NOMO-1 treated with dmso at 0.1 percent for 144 hours (cell line): ENCODE data around the gene APOL4.
"Not testable (repeated sequence)": the region's sequence is repeated elsewhere in the genome, so short reads cannot be mapped to it uniquely, and the experiment has no call there.

Experiments used
- DNase-seq: peaks from one replicate; lab custom pipeline; 2025; ENCODE audit not compliant: unreplicated experiment; lab: John Stamatoyannopoulos, UW

APOL4 gene

DNA sequence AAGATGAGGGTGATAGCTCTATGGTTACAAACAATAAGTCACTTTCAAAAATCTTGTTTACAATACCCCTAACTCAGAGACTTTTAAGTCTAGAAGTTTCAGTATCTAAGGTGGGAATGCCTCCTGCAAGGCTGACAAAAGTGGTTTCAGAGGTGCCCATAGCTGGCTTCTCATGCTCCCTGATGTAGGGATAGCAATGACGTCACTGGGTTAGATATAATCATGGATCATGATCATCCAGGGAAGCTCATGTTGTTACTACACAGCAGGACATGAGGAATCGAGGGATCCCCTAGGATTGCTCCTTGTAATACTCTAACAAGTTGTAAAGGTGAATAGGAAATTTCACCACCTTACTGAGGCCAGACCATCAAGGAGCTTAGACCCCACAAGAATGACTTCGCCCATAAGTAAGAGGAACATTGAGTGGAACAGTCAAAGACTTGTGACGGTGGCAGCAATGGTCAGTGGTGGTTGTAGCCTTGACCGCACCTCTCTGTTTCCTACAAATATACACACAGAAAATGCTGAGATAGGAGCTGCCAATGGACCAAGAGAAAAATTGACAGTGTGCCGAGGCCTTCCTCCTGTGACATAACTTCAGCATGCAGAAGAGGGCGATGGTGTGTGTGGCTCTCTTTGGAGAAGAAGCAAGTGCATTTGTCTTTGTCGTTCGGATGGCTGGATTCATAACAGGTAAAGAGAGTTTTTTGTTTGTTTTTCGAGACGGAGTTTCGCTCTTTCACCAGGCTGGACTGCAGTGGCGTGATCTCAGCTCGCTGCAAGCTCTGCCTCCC is 15.6 kb downstream of the APOL4 start:
- DNase-seq: no peak

- no peak for DNase-seq
Measured at GRCh38 chr22:36184433-36185025, 17.1 kb downstream of the APOL4 start.

DNA sequence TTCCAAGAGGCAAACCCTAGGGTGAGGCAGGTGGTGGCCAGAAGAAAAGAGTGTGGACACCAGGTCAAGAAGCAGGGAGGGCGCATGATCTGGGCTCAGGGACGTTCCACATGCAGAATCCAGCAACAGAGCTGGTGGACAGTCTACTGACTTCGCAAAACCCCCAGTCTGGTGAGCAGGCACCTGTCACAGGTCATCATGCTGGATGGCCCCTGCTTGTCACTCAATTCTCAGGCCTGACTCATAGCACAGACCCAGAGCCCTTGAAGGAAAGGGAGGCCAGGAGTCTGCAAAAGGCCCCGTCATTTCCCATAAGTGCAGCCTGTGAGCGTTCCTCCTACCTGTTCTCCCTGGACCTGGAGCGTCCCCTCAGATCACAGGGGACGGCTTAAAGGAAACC is 18.2 kb downstream of the APOL4 start:
- no peak for DNase-seq

GRCh38 chr22:36182857-36183256 is 18.8 kb downstream of the APOL4 start:
- no peak for DNase-seq

DNA sequence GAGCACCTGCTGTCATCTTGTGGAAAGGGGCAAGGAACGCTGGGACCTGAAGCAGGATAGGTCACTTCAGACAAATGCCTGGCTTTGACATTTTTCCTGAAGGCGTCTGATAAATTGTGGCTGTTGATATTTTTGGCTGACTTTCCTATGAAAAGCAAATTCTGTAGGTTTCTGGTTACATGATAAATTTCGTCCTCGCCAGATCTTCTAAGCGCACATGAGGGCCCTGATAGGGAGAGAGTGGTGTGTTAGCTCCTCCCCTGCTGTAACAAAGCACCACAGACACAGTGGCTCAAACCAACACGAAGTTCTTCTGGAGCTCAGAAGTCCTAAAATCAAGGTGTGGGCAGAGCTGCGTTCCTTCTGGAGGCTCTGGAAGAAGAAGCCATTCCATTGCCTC is 19.6 kb downstream of the APOL4 start:
- no peak for DNase-seq

DNA sequence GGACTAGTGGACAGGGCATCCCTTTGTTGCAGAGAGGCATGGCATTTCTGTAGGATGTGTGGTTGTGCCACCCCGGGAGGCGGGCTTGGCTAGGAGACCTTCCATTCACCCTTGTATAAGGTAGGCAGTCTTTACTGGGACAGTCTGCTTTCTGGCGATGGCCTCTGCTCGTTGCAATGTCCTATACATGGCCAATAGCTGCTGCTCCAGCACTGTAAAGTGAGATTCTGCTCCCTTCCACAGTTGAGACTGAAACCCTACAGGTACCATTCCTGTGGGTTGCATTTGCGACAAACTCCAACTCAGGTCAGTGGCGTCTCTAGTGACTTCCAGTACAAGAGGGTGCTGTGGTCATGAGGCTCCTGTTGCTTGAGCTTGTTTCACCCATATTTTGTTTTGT is 20.7 kb downstream of the APOL4 start:
- DNase-seq: no peak

DNA sequence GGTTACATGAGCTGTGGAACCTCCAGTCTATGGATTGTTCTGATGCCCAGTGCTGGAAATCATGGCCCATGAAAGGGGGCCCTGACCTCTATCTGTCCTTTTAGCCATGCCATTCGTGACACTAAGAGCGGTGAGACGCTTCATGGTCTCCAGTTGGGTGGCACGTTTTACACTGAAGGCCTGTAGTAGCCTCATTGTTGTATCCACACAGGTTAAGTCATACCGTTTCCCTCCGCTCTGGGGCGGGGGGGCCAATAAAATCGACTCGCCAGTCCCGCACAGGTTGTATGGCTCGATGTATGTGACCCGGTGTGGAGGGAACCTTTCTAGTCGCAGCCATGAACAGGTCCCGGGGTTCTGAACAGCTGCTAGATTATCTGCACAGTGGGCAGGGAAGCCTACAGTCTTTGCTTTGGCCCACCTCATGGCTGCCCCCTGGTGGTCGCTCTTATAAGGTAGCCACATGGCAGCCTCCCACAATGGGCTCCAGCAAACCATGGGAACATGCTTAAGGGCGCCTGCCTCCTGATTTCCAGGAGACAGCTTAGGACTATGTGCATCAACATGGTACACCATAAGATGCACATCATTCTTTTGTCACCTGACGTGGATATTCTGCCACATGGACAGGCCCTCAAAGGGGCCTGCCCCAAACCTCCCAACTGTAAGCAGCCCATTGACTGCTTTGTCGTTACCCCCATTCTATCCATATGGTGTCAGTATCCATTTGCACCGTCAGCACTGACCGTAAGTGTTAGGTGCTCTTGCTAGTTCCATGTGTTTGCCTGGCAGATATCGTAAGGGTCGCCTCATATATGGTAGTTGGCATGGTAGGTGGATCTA is 21.4 kb downstream of the APOL4 start:
- DNase-seq: peak; percentile 33

- DNase-seq: no peak
Measured at GRCh38 chr22:36177160-36177559, 24.4 kb downstream of the APOL4 start.

- no peak for DNase-seq
Measured at GRCh38 chr22:36175892-36176291, 25.7 kb downstream of the APOL4 start.

DNA sequence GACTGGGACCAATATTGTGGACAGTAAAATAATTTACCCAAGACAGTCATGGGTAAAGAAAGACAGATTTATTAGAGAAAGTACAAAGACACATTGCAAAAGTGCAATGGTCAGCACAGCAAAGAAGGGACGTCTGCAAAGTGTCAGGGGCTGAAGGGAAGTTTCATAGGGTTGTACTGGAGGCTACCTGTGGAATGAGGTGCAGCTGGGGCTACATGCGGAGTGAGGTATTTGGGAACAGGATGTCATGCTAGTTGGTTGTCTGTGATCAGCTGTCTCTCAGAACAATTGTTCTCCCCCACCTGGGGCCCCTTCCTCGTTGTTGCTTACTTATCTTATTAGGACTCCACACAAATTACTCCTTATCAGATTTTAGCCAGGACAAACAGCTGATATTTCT is 29.7 kb downstream of the APOL4 start:
- no peak for DNase-seq

- no peak for DNase-seq
Measured at GRCh38 chr22:36166518-36167220, 34.9 kb downstream of the APOL4 start.

- DNase-seq: no peak
Measured at GRCh38 chr22:36166086-36166485, 35.5 kb downstream of the APOL4 start.

- DNase-seq: no peak
Measured at GRCh38 chr22:36165141-36165540, 36.5 kb downstream of the APOL4 start.

GRCh38 chr22:36164621-36165020 is 37.0 kb downstream of the APOL4 start:
- DNase-seq: peak; percentile 81

- DNase-seq: no peak
Measured at GRCh38 chr22:36163497-36163896, 38.1 kb downstream of the APOL4 start.

DNA sequence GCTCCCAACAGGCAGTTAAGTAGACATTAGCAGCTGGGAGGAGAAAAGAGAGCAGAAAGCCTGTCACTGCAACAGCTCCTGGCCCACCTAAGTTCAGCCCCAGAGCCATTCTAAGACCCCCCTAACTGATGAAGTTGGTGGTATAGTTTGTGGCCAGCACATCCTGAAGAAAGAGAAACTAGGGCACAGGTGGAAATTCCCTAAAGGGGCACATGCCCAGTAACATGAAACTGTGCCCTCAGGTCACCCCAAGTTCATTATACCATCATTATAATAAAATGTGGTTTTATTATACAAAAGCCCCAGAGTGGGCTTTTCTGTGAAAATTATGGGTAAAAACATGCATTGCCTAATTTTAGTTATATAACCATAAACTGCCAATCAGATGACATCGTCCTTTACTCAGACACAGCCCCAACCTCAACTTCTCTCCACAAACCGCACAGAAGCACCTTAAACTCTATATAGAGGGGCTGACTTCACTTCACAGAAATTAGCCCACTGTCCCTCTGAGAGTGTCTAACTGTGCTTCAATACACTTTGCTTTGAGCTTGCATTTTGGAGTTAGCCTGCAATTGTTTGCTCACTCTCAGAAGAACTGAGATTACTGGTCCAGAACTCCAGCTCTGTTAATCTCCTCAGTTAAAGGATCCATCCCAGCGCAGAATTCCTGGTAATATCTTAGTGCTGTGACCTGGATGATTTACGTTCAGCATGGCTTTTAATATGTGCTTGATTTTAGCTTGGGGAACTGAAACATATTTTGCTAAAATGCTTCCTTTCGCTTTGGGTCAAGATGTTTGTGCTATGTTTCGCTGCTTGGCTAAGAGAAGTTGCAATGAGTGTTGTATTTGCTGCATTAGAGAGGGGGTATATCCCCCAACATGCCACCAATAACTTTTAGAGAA is 39.2 kb downstream of the APOL4 start:
- peak; percentile 25 for DNase-seq

GRCh38 chr22:36161793-36162126 is 39.8 kb downstream of the APOL4 start:
- DNase-seq: not testable (repeated sequence)

DNA sequence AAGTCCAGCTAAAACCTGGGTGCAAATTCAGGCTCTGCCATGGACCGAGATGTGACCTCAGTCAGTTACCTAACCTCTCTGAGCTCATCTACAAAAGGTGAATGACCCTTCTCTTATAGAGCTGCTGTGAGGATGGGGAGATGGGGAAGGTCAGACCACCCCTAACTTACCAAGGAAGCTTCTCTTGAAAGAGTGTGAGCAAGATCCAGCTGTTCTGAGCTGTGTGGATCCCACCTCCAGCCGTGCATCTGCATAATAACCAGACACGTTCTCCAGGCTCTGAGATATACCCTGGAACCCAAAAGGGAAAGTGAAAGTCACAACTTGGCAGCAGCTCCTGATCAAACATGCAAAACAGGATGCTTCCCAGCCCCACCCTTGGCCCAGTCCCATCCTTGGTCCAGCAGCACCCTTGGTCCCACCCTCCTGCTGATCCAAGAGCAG is 41.1 kb downstream of the APOL4 start, which contains the start of gene APOL3:
Gene APOL3, minus strand, starts transcription at position 257 of the 444 bp plus-strand sequence. CDS start 11,700 bp downstream, outside the sequence.
- no peak for DNase-seq

DNA sequence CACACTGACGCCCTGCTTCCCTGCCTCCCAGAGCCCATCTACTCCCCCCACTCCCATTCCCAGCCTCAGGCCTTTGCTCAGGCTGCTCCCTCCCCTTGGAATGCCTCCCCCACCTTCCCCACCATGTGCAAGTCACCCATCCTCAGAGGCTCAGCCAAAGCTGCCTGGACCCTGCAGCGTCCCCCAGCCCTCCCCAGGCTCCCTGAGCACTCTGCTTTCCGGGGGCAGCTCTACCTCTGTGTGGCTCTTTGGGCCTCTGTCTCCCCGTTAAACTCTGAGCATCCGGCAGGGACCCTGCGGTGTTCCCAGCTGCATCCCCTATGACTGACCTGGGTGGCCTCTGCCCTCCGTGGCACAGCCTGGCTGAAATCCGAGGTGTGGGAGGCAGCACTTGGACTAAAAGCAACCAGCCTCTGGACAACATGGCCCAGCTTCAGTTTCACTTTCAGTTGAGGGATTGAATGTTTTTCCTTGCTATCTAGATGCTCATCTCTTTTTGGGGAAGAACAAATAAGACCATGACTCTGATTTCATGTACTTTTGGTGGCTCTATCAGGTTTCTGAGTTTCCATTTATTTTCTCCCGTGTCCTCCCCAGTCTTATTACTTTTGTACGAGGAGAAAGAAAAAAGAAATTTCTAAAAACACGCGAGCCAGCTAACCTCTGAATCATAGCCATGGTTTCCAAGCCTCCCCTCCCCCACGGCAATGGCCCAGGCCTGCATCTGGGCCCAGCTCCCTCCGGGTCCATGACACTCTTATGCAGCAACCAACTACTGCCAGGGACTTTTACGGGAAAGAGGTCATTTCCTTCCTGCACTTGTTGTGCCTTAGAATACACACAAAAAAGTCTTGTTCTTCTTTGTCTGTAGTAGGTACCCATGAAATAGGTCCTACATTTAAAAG is 44.8 kb downstream of the APOL4 start:
- no peak for DNase-seq
